ENCODE results near the gene C3orf18. TPM values are rescaled to one million over a fixed set of nuclear protein-coding genes. Genes with fewer than 3 reads are reported as not detected.

The C3orf18 gene
- total and polyA plus RNA-seq, 9 of the 15 experiments (the other 6 are each of a cell fraction or from before 2014, with no cell fraction given): 0.01 to 2.3 (median 0.94) TPM

DNA sequence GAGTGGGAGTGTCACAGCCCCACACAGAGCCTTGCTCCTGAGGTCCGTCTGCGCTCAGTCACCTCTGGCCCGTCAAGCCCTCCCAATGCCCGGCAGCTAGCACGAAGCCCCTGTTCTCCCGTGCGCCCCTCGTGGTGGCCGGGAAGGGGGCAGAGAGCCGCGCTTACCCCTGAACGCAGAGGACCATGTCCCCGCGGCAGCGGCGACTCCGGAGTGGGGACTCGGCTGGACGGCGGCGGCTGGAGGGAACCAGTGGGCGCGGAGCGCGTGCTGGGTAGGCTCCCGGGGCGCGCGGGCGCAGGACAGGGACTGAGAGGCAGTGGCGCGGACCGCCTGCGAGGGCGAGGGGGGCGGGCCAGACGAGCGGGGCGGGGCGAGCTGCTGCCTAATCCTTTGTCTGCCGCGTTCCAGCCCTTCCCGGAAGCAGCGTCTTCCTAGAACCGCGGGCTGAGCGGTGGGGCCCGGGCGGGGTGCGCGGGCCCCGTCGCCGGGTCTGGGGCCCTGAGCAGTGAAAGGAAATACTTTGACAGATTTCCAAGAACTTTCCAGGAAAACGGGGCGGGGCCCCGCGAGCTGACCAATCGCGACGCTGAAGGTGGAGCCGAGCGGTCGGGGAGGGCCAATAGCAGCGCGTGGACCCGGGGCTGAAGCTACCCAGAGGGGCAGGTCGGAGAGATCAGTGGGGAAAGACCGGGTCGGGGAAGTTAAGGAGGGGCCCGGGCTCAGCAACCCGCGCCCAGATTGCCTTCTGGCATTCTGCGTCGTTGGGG is 44.1 kb upstream of the C3orf18 start, which contains the start of gene CISH (continued):
- no peak for TF ChIP-seq TOE1 (IDR thresholded peaks at IDR 0.05; ENCODE audit: borderline replicate concordance)
- TF ChIP-seq TOE1 (CRISPR knock-in tag; IDR thresholded peaks at IDR 0.05; ENCODE audit: borderline replicate concordance, low read depth): no peak
- TF ChIP-seq FOXJ3 (CRISPR knock-in tag; IDR thresholded peaks at IDR 0.05): no peak
- TF ChIP-seq, protein P1, sequence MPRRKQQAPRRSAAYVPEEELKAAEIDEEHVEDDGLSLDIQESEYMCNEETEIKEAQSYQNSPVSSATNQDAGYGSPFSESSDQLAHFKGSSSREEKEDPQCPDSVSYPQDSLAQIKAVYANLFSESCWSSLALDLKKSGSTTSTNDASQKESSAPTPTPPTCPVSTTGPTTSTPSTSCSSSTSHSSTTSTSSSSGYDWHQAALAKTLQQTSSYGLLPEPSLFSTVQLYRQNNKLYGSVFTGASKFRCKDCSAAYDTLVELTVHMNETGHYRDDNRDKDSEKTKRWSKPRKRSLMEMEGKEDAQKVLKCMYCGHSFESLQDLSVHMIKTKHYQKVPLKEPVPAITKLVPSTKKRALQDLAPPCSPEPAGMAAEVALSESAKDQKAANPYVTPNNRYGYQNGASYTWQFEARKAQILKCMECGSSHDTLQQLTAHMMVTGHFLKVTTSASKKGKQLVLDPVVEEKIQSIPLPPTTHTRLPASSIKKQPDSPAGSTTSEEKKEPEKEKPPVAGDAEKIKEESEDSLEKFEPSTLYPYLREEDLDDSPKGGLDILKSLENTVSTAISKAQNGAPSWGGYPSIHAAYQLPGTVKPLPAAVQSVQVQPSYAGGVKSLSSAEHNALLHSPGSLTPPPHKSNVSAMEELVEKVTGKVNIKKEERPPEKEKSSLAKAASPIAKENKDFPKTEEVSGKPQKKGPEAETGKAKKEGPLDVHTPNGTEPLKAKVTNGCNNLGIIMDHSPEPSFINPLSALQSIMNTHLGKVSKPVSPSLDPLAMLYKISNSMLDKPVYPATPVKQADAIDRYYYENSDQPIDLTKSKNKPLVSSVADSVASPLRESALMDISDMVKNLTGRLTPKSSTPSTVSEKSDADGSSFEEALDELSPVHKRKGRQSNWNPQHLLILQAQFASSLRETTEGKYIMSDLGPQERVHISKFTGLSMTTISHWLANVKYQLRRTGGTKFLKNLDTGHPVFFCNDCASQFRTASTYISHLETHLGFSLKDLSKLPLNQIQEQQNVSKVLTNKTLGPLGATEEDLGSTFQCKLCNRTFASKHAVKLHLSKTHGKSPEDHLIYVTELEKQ (CRISPR knock-in tag; IDR thresholded peaks at IDR 0.05): no peak
- TF ChIP-seq, protein P2, sequence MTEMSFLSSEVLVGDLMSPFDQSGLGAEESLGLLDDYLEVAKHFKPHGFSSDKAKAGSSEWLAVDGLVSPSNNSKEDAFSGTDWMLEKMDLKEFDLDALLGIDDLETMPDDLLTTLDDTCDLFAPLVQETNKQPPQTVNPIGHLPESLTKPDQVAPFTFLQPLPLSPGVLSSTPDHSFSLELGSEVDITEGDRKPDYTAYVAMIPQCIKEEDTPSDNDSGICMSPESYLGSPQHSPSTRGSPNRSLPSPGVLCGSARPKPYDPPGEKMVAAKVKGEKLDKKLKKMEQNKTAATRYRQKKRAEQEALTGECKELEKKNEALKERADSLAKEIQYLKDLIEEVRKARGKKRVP (CRISPR knock-in tag; IDR thresholded peaks at IDR 0.05): no peak
- TF ChIP-seq, protein P3, sequence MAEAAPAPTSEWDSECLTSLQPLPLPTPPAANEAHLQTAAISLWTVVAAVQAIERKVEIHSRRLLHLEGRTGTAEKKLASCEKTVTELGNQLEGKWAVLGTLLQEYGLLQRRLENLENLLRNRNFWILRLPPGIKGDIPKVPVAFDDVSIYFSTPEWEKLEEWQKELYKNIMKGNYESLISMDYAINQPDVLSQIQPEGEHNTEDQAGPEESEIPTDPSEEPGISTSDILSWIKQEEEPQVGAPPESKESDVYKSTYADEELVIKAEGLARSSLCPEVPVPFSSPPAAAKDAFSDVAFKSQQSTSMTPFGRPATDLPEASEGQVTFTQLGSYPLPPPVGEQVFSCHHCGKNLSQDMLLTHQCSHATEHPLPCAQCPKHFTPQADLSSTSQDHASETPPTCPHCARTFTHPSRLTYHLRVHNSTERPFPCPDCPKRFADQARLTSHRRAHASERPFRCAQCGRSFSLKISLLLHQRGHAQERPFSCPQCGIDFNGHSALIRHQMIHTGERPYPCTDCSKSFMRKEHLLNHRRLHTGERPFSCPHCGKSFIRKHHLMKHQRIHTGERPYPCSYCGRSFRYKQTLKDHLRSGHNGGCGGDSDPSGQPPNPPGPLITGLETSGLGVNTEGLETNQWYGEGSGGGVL (CRISPR knock-in tag; IDR thresholded peaks at IDR 0.05): no peak
- TF ChIP-seq KAT8 (IDR thresholded peaks at IDR 0.05; ENCODE audit: low read depth): no peak
- TF ChIP-seq, protein P4, sequence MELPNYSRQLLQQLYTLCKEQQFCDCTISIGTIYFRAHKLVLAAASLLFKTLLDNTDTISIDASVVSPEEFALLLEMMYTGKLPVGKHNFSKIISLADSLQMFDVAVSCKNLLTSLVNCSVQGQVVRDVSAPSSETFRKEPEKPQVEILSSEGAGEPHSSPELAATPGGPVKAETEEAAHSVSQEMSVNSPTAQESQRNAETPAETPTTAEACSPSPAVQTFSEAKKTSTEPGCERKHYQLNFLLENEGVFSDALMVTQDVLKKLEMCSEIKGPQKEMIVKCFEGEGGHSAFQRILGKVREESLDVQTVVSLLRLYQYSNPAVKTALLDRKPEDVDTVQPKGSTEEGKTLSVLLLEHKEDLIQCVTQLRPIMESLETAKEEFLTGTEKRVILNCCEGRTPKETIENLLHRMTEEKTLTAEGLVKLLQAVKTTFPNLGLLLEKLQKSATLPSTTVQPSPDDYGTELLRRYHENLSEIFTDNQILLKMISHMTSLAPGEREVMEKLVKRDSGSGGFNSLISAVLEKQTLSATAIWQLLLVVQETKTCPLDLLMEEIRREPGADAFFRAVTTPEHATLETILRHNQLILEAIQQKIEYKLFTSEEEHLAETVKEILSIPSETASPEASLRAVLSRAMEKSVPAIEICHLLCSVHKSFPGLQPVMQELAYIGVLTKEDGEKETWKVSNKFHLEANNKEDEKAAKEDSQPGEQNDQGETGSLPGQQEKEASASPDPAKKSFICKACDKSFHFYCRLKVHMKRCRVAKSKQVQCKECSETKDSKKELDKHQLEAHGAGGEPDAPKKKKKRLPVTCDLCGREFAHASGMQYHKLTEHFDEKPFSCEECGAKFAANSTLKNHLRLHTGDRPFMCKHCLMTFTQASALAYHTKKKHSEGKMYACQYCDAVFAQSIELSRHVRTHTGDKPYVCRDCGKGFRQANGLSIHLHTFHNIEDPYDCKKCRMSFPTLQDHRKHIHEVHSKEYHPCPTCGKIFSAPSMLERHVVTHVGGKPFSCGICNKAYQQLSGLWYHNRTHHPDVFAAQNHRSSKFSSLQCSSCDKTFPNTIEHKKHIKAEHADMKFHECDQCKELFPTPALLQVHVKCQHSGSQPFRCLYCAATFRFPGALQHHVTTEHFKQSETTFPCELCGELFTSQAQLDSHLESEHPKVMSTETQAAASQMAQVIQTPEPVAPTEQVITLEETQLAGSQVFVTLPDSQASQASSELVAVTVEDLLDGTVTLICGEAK (IDR thresholded peaks at IDR 0.05): no peak
- TF ChIP-seq, protein P4 (CRISPR knock-in tag; IDR thresholded peaks at IDR 0.05): no peak
